ENCODE data around the gene STOX1.
"Not testable (repeated sequence)": the region's sequence is repeated elsewhere in the genome, so short reads cannot be mapped to it uniquely, and the experiment has no call there.

Gene STOX1

GRCh38 chr10:68899186-68899745 is 71.9 kb downstream of the STOX1 start:
- no peak for DNase-seq

GRCh38 chr10:68900427-68901104 is 73.2 kb downstream of the STOX1 start:
- DNase-seq: peak; percentile 73

- DNase-seq: peak; percentile 94
These were observed 74.0 kb downstream of the STOX1 start, which contains the start of gene DDX50 for GRCh38 chr10:68901105-68901927. Gene DDX50, plus strand, starts transcription at chr10:68901315. Its CDS starts 70 bp downstream, at chr10:68901385.

GRCh38 chr10:68902382-68902781 is 75.1 kb downstream of the STOX1 start:
- DNase-seq: no peak

- no peak for DNase-seq
These were observed 97.3 kb downstream of the STOX1 start for GRCh38 chr10:68924593-68924992.

GRCh38 chr10:68925489-68925888 is 98.2 kb downstream of the STOX1 start:
- DNase-seq: no peak

GRCh38 chr10:68929157-68929556 is 101.8 kb downstream of the STOX1 start:
- DNase-seq: not testable (repeated sequence)

- not testable (repeated sequence) for DNase-seq
These were observed 102.6 kb downstream of the STOX1 start for GRCh38 chr10:68929888-68930287.

- not testable (repeated sequence) for DNase-seq
These were observed 105.5 kb downstream of the STOX1 start for GRCh38 chr10:68932860-68933259.

- no peak for DNase-seq
These were observed 107.7 kb downstream of the STOX1 start for GRCh38 chr10:68934994-68935393.

- no peak for DNase-seq
These were observed 110.8 kb downstream of the STOX1 start for GRCh38 chr10:68938117-68938516.

GRCh38 chr10:68938884-68939283 is 111.6 kb downstream of the STOX1 start:
- no peak for DNase-seq

GRCh38 chr10:68940917-68941316 is 113.6 kb downstream of the STOX1 start:
- not testable (repeated sequence) for DNase-seq
